ENCODE data around the gene CYFIP2. TPM values are rescaled to one million over a fixed set of nuclear protein-coding genes. Genes with fewer than 3 reads are reported as not detected.

CYFIP2 gene
- total RNA-seq, 2 donors from 2014 or later, result 335 to 493 TPM

DNA sequence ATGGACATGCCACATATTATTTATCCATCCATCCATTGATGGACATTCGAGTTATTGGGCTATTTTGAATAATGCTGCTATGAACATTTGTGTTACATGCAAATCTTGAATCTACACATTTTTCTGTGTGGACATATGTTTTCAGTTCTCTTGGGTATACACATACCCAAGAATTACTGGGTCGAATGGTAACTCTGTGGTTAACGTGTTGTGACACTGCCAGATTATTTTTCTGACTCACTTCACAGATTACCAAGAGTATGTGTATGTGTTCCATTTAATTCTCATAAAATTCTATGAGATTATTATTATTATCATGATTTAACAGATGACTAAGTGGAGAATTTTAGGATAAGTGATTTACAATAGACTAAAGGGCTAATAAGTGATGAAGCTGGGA lies 26.7 kb downstream of the CYFIP2 start:
- Mint-ChIP-seq H3K9me3 (no peaks in the 10 kb centered on the region), H3K36me3 (peaks cover 25 to 71% of the 10 kb centered on the region in 2 donors), H3K27ac (no peak overlapping the region)
- DNase-seq (ENCODE audit: low spot score in 2 of 2) (no peak), ATAC-seq (peak in 1 of 2 donors; percentile 61)

- DNase-seq (ENCODE audit: low spot score in 2 of 2) (no peak), ATAC-seq (no peak)
- Mint-ChIP-seq H3K36me3 (peaks cover 24 to 71% of the 10 kb centered on the region in 2 donors), H3K27ac (peak overlapping the region in 1 of 2 donors; percentile 11), H3K9me3 (no peaks in the 10 kb centered on the region)
These were observed 28.6 kb downstream of the CYFIP2 start for GRCh38 chr5:157294407-157295091.

- DNase-seq (ENCODE audit: low spot score in 2 of 2), result no peak
- Mint-ChIP-seq H3K27ac (peak overlapping the region; percentile 39 to 56), H3K9me3 (no peaks in the 10 kb centered on the region), H3K36me3 (peaks cover 24 to 66% of the 10 kb centered on the region in 2 donors)
- ATAC-seq, result no peak
These were observed 29.3 kb downstream of the CYFIP2 start for GRCh38 chr5:157295247-157295646.

DNA sequence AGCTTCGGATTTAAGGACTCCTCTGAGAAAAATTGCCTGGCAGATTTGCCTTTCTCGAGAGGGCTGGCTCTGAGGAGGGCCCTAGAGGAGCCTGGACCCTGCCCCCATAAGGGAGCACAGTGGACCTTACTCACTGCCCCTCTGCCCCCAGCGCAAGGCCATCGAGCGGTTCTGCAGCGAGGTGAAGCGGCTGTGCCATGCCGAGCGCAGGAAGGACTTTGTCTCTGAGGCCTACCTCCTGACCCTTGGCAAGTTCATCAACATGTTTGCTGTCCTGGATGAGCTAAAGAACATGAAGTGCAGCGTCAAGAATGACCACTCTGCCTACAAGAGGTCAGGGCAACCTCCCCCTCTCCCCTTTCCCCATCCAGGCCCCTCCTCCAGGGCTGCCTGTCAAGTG lies 34.6 kb downstream of the CYFIP2 start:
- Mint-ChIP-seq H3K36me3 (peaks cover 19 to 69% of the 10 kb centered on the region in 2 donors), H3K9me3 (no peaks in the 10 kb centered on the region), H3K27ac (peak overlapping the region in 1 of 2 donors; percentile 38)
- DNase-seq (ENCODE audit: low spot score in 2 of 2), result no peak
- peak in 1 of 2 donors; percentile 10 for ATAC-seq

DNA sequence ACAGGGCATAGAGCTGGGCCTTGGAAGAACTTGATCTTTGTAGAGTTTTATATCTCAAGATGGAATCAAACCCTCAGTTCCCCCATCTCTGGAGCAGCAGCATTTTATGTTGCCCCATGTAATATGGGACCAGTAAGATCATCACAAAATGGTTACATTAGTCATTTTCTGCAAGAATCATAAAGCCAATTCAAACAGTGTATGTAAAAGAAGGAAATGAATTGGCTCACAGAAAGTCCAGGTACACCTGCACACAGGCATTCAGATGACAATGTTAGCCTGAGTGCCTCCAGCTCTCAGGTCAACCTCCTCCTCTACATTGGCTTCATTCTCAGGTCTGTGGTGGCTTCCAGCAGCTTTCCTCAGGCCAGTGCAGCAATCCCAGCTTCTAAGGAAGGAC lies 35.1 kb downstream of the CYFIP2 start:
- H3K27ac Mint-ChIP-seq, result peak overlapping the region; percentile 38 to 86
- ATAC-seq, result peak; percentile 39 to 42
- H3K36me3 Mint-ChIP-seq, result peaks cover 22 to 70% of the 10 kb centered on the region in 2 donors
- no peaks in the 10 kb centered on the region for H3K9me3 Mint-ChIP-seq
- no peak for DNase-seq (ENCODE audit: low spot score in 2 of 2)

DNA sequence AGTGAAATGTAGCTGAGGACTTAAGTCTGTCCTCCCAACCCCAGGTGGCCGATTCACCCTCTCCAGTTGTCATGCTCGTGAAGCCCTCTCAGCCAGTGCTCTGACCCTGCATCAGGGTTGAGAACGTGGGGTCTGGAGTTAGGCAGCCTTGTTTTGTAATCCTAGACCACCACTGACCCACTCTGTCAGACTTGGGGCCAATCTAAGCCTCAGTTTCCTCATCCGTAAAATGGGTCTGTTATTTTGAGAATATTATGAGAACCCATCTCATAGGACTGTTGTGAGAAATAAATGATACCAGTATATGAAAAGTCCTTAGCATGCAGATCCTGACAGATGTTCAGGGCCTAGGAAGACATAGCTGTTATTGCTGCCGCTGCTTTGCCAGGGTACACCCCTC lies 37.1 kb downstream of the CYFIP2 start:
- ATAC-seq (no peak), DNase-seq (ENCODE audit: low spot score in 2 of 2) (no peak)
- peaks cover 19 to 71% of the 10 kb centered on the region in 2 donors for H3K36me3 Mint-ChIP-seq
- H3K9me3 Mint-ChIP-seq, result no peaks in the 10 kb centered on the region
- peak overlapping the region in 1 of 2 donors; percentile 77 for H3K27ac Mint-ChIP-seq

DNA sequence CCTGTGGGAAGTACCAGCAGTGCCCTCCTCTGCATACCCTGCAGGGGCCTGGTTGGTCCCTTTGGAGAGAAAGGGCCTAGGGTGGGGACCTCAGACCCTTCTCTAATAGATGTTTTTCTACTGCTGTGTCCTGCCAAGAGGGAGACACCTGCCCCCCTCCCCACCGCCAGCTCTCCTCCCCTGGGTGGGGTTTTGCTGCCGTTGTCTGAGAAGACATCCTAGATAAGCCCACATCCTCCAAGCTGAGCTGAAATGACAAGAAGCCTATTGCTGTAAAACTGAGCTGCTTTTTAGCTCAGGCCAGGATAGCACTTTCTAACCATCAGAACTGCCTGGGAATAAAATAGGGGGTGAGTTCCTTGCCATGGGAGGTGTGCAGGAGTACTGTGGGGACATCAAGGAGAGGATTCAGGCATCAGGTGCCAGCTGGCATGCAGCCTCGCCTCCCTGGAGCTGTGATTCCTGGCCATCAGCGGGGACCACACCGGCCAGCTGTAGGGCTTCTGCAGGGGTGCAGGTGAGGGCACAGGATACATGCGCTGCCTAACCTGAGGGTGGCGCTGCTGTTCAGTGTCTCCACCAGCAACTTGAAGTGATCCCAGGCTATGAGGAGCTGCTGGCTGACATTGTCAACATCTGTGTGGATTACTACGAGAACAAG lies 37.9 kb downstream of the CYFIP2 start:
- H3K9me3 Mint-ChIP-seq, result no peaks in the 10 kb centered on the region
- DNase-seq (ENCODE audit: low spot score in 2 of 2) (peak in 1 of 2 donors; percentile 50), ATAC-seq (peak; percentile 39 to 56)
- H3K36me3 Mint-ChIP-seq, result peaks cover 19 to 68% of the 10 kb centered on the region in 2 donors
- peak overlapping the region; percentile 72 to 77 for H3K27ac Mint-ChIP-seq

GRCh38 chr5:157306081-157306480 lies 40.2 kb downstream of the CYFIP2 start:
- ATAC-seq, result no peak
- no peaks in the 10 kb centered on the region for H3K9me3 Mint-ChIP-seq
- DNase-seq (ENCODE audit: low spot score in 2 of 2), result no peak
- peaks cover 17 to 59% of the 10 kb centered on the region in 2 donors for H3K36me3 Mint-ChIP-seq
- peak overlapping the region; percentile 76 to 97 for H3K27ac Mint-ChIP-seq

GRCh38 chr5:157306692-157307471 lies 41.0 kb downstream of the CYFIP2 start:
- DNase-seq (ENCODE audit: low spot score in 2 of 2) (no peak), ATAC-seq (peak; percentile 32 to 59)
- H3K9me3 Mint-ChIP-seq, result no peaks in the 10 kb centered on the region
- H3K36me3 Mint-ChIP-seq, result peaks cover 17 to 59% of the 10 kb centered on the region in 2 donors
- peak overlapping the region; percentile 76 to 97 for H3K27ac Mint-ChIP-seq

- no peak for ATAC-seq
- no peaks in the 10 kb centered on the region for H3K9me3 Mint-ChIP-seq
- no peak for DNase-seq (ENCODE audit: low spot score in 2 of 2)
- peaks cover 17 to 49% of the 10 kb centered on the region in 2 donors for H3K36me3 Mint-ChIP-seq
- peak overlapping the region; percentile 72 to 76 for H3K27ac Mint-ChIP-seq
These were observed 43.0 kb downstream of the CYFIP2 start for GRCh38 chr5:157308836-157309465.

DNA sequence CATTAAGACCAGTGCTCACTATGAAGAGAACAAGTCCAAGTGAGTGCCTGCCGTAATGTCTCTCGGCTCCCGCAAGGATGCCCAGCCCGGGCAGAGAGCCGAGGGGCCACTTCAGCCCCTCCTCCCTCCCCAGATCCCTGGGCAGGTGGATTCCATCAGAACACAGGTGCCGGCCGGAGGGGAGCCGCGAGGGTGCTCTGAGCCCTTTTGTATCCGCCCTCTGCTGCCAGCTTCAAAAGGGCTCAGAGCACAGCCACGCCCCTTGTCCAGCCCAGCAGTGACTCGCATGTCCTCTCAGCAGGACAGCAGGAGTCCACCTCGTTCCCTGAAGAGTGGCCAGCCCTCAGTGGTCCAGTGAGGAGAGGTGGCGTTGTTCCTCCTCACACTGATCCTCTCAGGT lies 43.9 kb downstream of the CYFIP2 start:
- peaks cover 23 to 50% of the 10 kb centered on the region in 2 donors for H3K36me3 Mint-ChIP-seq
- ATAC-seq (peak in 1 of 2 donors; percentile 6), DNase-seq (ENCODE audit: low spot score in 2 of 2) (no peak)
- peak overlapping the region; percentile 72 to 76 for H3K27ac Mint-ChIP-seq
- no peaks in the 10 kb centered on the region for H3K9me3 Mint-ChIP-seq

DNA sequence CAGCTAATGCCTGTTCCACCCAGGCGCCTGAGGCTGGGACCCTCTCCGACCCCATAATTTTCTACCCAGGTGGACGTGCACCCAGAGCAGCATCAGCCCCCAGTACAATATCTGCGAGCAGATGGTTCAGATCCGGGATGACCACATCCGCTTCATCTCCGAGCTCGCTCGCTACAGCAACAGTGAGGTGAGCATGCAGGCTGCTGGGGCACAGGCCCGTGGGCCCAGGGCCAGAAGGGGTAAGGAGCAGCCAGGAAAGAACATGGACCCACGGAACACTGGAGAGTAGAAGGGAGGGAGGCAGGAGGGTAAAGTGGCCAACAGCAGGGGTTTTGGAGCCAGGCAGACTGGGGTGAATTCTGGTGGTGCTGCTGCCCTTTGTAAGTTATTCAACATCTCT lies 45.7 kb downstream of the CYFIP2 start:
- DNase-seq (ENCODE audit: low spot score in 2 of 2), result no peak
- Mint-ChIP-seq H3K36me3 (peaks cover 21 to 39% of the 10 kb centered on the region in 2 donors), H3K27ac (peak overlapping the region; percentile 38 to 76), H3K9me3 (no peaks in the 10 kb centered on the region)
- ATAC-seq, result no peak

GRCh38 chr5:157312492-157312891 lies 46.6 kb downstream of the CYFIP2 start:
- DNase-seq (ENCODE audit: low spot score in 2 of 2), result peak in 1 of 2 donors; percentile 53
- peak; percentile 87 to 90 for ATAC-seq
- peaks cover 18 to 36% of the 10 kb centered on the region in 2 donors for H3K36me3 Mint-ChIP-seq
- no peaks in the 10 kb centered on the region for H3K9me3 Mint-ChIP-seq
- peak overlapping the region; percentile 50 to 76 for H3K27ac Mint-ChIP-seq

GRCh38 chr5:157322581-157322980 lies 56.7 kb downstream of the CYFIP2 start:
- no peak for ATAC-seq
- peaks cover 37 to 54% of the 10 kb centered on the region in 2 donors for H3K36me3 Mint-ChIP-seq
- peak overlapping the region; percentile 44 to 55 for H3K27ac Mint-ChIP-seq
- DNase-seq (ENCODE audit: low spot score in 2 of 2), result no peak
- H3K9me3 Mint-ChIP-seq, result no peaks in the 10 kb centered on the region

DNA sequence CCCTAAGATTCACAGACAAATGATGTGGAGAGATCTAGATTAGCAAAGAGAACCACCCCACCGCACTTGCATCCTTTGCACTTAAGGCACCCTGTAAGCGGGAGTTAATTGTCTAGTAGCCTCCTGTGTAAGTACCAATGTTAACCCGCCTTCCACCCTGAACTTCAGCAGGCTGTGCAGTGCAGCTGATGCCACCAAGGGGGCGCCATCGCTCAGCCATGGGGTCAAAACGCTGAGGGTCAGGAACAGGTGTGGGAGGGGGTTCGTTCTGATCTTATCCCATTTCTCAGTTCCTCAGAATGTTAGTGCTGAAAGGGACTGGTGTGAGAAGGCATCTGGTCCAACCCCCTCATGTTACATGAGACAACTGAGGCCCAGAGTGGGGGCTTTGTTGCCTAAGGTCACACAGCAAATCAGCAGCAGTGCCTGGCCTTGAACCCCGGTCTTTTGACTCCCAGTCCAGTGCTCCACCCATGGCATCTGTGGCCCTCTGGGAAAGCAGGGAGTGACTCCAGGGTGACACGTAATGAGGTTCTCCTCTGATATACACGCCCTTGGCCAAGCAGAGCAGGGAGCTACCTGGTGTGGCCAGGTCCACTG lies 57.3 kb downstream of the CYFIP2 start:
- DNase-seq (ENCODE audit: low spot score in 2 of 2), result no peak
- no peak for ATAC-seq
- H3K9me3 Mint-ChIP-seq, result no peaks in the 10 kb centered on the region
- H3K36me3 Mint-ChIP-seq, result peaks cover 31 to 50% of the 10 kb centered on the region in 2 donors
- peak overlapping the region; percentile 24 to 55 for H3K27ac Mint-ChIP-seq

- peak overlapping the region; percentile 46 to 90 for H3K27ac Mint-ChIP-seq
- no peaks in the 10 kb centered on the region for H3K9me3 Mint-ChIP-seq
- no peak for ATAC-seq
- DNase-seq (ENCODE audit: low spot score in 2 of 2), result no peak
- H3K36me3 Mint-ChIP-seq, result peaks cover 28 to 50% of the 10 kb centered on the region in 2 donors
These were observed 58.3 kb downstream of the CYFIP2 start for GRCh38 chr5:157324237-157324636.
